NCI-H510A treated with DMSO at 0.1 percent for 48 hours (cell line): ENCODE data around the gene OR1L6.

ENCODE experiments used
- DNase-seq: peaks from one replicate; lab custom pipeline; 2025; lab: John Stamatoyannopoulos, UW

OR1L6 gene

GRCh38 chr9:122742003-122742402 is at the start of gene OR1L6:
Gene OR1L6, plus strand, starts transcription at chr9:122742303. Its CDS starts 7,545 bp downstream, at chr9:122749848.
- no peak for DNase-seq

DNA sequence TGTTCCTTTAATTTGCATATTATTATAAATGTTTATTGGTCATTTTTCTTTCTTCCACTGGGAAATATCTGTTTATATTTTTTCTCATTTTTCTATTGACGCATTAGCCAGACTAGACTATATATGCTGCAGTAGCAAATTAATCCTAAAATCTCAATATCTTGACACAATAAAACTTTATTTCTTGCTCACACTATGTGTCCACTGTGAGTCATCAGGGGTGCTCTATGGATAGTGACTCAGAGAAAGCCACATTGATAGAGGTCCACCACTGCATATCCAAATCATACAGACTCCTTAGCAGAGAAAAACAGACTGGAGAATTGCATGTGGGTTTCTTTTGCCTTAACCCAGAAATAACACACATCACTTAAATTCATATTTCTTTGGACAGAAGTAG is 46.4 kb upstream of the OR1L6 start:
- no peak for DNase-seq

DNA sequence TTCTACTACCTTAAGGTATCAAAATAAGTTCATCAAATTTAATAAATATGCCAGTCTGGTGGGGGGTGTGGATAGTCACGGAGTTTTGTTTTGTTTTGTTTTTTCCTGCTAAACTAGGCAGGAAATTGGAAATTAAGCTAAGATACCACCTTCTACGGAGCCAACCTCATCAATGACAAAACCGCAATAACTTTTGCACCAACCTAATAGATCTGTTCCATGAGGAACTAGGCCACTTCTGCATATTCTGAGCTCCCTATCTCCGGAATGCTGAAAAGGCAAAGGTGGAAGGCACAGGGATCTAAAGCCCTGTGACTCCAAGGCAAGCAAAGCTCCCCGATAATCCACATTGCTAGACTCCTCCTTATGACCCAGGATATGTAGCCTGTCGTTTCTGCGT is 24.1 kb upstream of the OR1L6 start:
- DNase-seq = no peak

DNA sequence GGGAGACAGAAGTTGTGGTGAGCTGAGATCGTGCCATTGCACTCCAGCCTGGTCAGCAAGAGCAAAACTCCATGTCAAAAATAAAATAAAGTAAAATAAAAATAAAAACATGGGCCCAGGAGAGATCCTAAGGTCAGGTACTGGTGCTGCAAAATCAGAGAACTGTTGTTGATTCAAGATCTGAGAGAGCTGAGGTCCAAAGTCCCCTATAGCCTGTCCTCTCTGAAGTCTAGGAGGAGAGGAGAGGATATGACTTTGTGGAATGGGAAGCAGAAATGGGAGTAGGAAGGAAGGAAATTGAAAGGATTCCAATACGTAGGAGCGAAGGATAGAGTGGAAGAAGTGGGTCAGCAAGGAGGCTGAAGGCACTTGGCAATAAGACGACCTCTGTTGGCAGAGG is 22.9 kb upstream of the OR1L6 start:
- no peak for DNase-seq

- DNase-seq = no peak
These were observed 18.4 kb upstream of the OR1L6 start, which contains the start of gene OR1L4 for GRCh38 chr9:122723690-122724089. Gene OR1L4, plus strand, starts transcription at chr9:122723990. Its CDS starts 0 bp downstream, at chr9:122723990.

DNA sequence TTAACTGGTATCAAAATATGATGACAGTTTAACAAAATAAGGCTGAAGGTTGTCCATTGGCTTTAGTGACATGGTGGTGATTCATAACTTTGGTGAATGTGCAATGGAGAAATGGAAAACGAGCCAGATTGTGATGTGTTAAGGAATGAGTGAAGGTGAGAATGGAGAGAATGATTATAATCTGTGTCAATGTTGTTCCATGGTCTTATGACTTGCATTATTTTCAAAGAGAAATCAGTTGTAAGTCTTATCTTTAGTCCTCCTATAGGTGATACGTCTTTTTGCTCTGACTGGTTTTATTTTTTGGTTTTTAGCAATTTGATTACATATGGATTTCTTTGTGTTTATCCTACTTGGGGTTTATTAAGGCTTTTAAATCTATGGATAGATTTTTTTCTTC is 12.7 kb downstream of the OR1L6 start:
- DNase-seq = no peak

DNA sequence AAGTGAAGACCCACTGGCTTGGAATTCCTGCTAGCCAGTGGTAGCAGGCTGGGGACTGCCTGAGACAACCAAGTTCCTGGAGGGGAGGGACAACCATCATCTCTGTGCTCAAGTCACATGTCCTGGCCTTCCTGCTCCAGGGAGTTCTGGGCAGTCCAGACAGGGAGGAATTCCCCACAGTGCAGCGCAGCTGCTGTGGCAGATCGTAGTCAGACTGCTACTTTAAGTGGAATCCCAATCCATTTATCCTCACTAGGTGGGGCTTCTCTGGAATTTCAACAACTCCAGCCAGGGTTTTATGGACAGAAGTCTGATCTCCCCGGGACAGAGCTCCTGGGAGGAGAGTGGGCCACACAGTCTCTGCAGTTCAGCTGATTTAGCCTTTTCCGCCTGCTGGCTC is 25.7 kb downstream of the OR1L6 start:
- DNase-seq = no peak

DNA sequence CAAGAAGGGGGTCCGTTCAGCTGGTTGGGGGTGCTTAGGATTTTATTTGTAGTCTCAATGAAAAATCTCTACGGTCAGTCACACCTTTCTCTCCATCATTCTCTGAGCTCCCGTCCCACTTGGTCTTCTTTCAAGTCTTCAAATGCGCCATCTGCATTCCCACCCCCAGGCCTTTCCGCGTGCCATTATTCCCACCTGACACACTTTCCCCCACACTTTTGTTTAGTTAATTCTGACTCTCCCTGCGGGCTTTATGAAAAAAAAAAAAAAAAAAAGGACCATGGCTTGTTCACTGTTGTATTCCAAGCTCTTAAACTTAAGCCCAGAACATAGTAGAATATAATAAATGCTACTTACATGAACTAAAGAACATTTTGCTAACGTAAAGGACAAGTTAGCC is 34.9 kb downstream of the OR1L6 start:
- no peak for DNase-seq

GRCh38 chr9:122777935-122778627 is 36.0 kb downstream of the OR1L6 start:
- no peak for DNase-seq

GRCh38 chr9:122779181-122779580 is 37.1 kb downstream of the OR1L6 start:
- no peak for DNase-seq

DNA sequence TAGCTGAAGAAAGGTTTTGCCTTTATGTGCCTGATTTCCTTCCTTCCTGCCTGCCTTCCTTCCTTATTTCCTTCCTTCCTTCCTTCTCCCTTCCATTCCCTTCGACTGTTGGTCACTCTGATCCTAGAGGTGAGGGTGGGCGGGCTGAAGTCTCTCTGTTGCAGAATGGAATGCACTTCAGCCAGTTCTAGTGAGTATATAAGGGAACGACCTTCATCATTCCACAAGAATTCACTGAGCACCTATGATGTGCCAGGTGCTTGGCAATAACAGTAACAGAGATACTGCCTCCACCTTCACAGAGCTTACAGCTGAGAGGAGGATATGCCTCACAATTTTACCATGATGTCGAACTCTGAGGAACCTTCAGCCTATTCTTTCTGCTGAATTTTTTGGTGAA is 37.9 kb downstream of the OR1L6 start:
- no peak for DNase-seq

DNA sequence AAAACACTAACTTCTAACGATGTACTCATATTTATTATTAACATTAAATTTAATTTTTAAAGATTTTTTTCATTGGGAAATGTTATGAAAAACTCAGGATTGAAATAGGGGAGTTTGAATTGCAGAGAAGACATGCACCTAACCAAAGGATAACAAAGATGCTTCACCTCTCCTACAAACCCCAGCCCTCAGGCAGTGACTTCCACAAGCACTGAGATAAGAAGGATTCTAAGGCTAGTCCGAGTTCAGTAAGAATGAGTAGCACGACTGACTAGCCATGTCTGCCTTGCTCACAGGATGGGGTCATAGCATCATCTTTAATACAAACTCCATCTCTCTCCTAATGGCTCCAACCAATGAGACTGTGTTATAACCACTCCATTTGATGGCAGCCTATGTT is 39.6 kb downstream of the OR1L6 start:
- no peak for DNase-seq

- no peak for DNase-seq
These were observed 43.2 kb downstream of the OR1L6 start for GRCh38 chr9:122785269-122785668.

DNA sequence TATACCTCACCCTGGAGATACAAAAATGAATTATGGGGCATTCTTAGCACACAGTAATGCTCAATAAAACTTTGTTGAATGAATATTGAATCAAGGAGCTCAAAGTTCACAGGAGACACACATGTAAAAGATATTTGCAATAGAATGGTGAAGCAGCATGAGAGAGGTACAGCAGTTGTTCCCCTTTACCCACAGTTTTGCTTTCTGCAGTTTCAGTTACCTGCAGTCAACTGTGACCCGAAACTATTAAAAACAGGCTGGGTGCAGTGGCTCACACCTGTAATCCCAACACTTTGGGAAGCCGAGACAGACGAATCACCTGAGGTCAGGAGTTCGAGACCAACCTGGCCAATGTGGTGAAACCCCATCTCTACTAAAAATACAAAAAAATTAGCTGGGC is 44.2 kb downstream of the OR1L6 start:
- no peak for DNase-seq

GRCh38 chr9:122788831-122789230 is 46.7 kb downstream of the OR1L6 start, which contains the start of gene OR5C1:
Gene OR5C1, plus strand, starts transcription at chr9:122788933. Its CDS starts 0 bp downstream, at chr9:122788933.
- DNase-seq = no peak

DNA sequence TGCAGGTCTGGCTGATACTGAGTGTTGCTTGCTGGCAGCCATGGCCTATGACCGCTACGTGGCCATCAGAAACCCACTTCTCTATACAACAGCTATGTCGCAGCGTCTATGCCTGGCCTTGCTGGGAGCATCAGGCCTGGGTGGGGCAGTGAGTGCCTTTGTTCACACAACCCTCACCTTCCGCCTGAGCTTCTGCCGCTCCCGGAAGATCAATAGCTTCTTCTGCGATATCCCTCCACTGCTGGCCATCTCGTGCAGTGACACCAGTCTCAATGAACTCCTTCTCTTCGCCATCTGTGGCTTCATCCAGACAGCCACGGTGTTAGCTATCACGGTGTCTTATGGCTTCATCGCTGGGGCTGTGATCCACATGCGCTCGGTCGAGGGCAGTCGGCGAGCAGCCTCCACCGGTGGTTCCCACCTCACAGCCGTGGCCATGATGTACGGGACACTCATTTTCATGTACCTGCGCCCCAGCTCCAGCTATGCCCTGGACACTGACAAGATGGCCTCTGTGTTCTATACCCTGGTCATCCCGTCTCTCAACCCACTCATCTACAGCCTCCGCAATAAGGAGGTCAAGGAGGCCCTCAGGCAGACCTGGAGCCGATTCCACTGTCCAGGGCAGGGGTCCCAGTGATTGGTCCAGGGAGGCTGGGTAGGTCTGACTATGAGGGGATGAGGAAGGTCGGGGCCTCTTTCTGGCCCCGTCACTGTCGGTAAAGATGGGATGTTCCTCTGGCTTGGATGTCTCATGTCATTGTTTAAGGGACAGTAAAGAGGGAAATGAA is 47.3 kb downstream of the OR1L6 start:
- no peak for DNase-seq

DNA sequence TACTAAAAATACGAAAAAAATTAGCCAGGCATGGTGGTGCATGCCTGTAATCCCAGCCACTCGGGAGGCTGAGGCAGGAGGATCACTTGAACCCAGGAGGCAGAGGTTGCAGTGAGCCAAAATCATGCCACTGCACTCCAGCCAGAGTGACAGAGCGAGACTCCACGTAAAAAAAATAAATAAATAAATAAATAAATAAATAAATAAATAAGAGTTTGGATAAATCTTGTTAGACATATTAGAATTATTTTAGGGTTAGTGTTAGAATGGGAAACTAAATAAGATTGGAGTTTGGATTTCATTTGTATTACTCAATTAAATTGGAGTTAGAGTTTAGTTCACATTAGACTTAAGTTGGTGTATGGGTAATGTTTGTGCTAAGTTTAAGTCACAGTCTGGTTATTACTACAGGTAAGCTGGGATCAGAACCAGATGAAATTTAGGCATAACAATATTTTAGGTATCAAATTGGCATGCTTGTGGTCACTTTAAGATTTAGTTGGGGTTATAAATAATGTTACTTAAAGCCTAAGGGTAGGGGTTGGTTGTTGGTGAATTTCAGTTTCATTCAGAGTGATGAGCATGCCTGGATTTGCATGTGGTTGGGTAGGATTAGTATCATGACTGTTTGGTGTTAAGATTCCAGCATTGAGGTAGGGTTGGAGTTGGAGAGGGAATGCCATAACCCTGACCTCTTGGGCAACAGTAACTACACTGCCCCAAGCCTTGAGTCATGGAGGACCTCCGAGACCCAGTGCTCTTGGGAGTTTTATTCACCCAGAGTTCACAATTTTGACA is 50.0 kb downstream of the OR1L6 start:
- no peak for DNase-seq

DNA sequence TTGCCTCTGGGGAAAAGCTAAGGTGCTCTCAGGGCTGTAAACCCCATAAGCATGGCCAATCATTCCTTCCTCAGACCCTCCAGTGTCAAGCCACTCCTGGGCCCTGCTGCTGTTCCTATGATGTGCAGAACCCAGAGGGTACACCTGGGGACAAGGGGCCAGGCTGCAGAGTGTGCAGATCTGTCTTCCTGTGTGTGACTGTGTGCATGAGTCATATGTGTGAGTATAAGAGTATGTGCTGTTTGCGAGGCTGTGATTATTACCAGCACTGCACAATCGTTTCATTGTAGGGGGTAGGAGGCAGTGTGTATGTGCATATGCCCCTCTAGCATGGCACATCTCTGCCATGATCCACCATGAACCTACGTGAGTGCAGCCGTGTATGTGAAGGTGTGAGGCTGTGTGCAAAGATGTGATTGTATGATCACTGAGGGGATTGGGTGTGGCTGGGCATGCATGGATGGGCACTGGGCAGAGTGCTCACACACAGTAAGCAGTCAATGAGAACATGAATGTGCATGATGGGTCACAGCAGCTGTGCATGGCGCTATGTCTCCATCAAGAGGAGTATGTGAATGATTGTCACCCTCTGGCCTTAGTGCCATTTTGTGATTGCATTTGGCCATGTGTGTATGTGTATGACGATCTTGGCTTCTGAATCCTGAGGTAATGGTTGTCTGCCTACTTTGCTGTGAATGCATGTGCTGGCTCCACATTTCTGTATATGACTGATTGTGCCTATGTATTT is 55.4 kb downstream of the OR1L6 start:
- DNase-seq = no peak
